K562 (cell line): ENCODE data around the gene RPL19. TPM values are rescaled to one million over a fixed set of nuclear protein-coding genes. Genes with fewer than 3 reads are reported as not detected.

ENCODE experiments used
- ATAC-seq: fragments of 200-7000 bp; cut with Tn5 transposase; 3 replicates; pipeline ENCODE4 v1.9.1; 2020; ENCODE audit warnings: moderate library complexity
- BruUV-seq: library from RNA; stranded (reverse); fragments of 400-500 nt; replicated peaks from 2 replicates; lab custom pipeline; 2021; lab: Mats Ljungman, UMichigan
- CTCF ChIA-PET: fragments of 300-600 bp; formaldehyde crosslinking; extraction: SDS; loops from one replicate; lab custom pipeline; 2021; ENCODE audit warnings: low intra/inter-chr PET ratio; lab: Yijun Ruan, JAX
- POLR2A ChIA-PET: fragments of 300-600, 350-650 bp; sonication (Branson Sonifier 250); formaldehyde crosslinking; extraction: SDS; loops from one replicate; lab custom pipeline; 2021; ENCODE audit warnings: antibody characterized with exemption, inconsistent platforms; lab: Yijun Ruan, JAX
- DNase-seq, 4 experiments: peaks; one replicate each; pipeline versions ENCODE4 v3.0.0 to v3.0.0-alpha.2; 2011 to 2018; ENCODE audit warnings: low spot score in 3 of 4, mixed read lengths in 3 of 4; ENCODE audit errors: extremely low read depth in 1 of 4
- FAIRE-seq: peaks from 2 replicates; lab custom pipeline; 2011; peaks lifted over from hg19 to GRCh38; lab: Jason Lieb, UNC
- H2AFZ ChIP-seq: 2 replicates; pipeline ENCODE4 v1.6.0; 2011; ENCODE audit warnings: low read depth, low read length, control low read depth, inconsistent platforms
- H3K27ac ChIP-seq: fragments of 200-600 bp; 3 replicates; pipeline ENCODE4 v1.8.0; 2011; ENCODE audit warnings: low read depth, mild to moderate bottlenecking, control low read depth, inconsistent platforms, low read length, moderate library complexity, mixed read lengths; ENCODE audit errors: extremely low read depth
- H3K27me3 ChIP-seq, 2 experiments: fragments of 300-600 bp in 1 of 2; 2 replicates in 1 of 2; 3 replicates in 1 of 2; pipeline versions ENCODE4 v1.6.0 to v1.8.0; 2011; ENCODE audit warnings: inconsistent platforms in 2 of 2, low read length in 2 of 2, mild to moderate bottlenecking in 1 of 2, mixed read lengths in 1 of 2, moderate library complexity in 1 of 2; ENCODE audit not compliant: control insufficient read depth in 2 of 2, insufficient read depth in 2 of 2
- H3K36me3 ChIP-seq: fragments of 300-600 bp; 3 replicates; pipeline ENCODE4 v1.8.0; 2011; ENCODE audit warnings: mild to moderate bottlenecking, low read length, inconsistent platforms; ENCODE audit not compliant: control insufficient read depth, insufficient read depth
- H3K4me1 ChIP-seq, 2 experiments: fragments of 200-600 bp in 1 of 2; replicated peaks in 1 of 2; 2 replicates in 1 of 2; 3 replicates in 1 of 2; pipeline versions ENCODE4 v1.5.1 to v1.8.0; 2011; ENCODE audit warnings: inconsistent platforms in 2 of 2, low read length in 2 of 2, mild to moderate bottlenecking in 1 of 2, mixed read lengths in 1 of 2, moderate library complexity in 1 of 2; ENCODE audit not compliant: control insufficient read depth in 2 of 2, insufficient read depth in 2 of 2
- H3K4me2 ChIP-seq: 2 replicates; pipeline ENCODE4 v1.6.1; 2011; ENCODE audit warnings: low read length, control low read depth, inconsistent platforms, mixed read lengths; ENCODE audit not compliant: insufficient read depth
- H3K4me3 ChIP-seq: fragments of 200-600 bp; sonication (generic), shearing (Covaris generic); 2 replicates; pipeline ENCODE4 v1.5.1; 2016; ENCODE audit warnings: control low read depth, inconsistent platforms
- H3K79me2 ChIP-seq: fragments of 200-600 bp; 3 replicates; pipeline ENCODE4 v1.8.0; 2011; ENCODE audit warnings: low read length, inconsistent platforms; ENCODE audit not compliant: control insufficient read depth, insufficient read depth
- H3K9ac ChIP-seq, 2 experiments: 2 replicates each; pipeline versions ENCODE4 v1.6.0 to v1.6.1; 2011; ENCODE audit warnings: low read depth in 2 of 2, low read length in 2 of 2, control low read depth in 1 of 2, inconsistent platforms in 1 of 2, mild to moderate bottlenecking in 1 of 2, mixed read lengths in 1 of 2; ENCODE audit not compliant: insufficient read depth in 1 of 2
- H3K9me1 ChIP-seq: one replicate; pipeline ENCODE4 v1.6.0; 2011; ENCODE audit warnings: inconsistent platforms, mild to moderate bottlenecking, low read length, moderate library complexity; ENCODE audit not compliant: control insufficient read depth, insufficient read depth
- H3K9me3 ChIP-seq: replicated peaks from 2 replicates; pipeline ENCODE4 v1.5.1; 2011; ENCODE audit warnings: low read depth, low read length, inconsistent platforms; ENCODE audit not compliant: control insufficient read depth, insufficient read depth
- H4K20me1 ChIP-seq: replicated peaks from 2 replicates; pipeline ENCODE4 v1.6.1; 2011; ENCODE audit warnings: low read length, inconsistent platforms, mixed read lengths; ENCODE audit not compliant: control insufficient read depth, insufficient read depth
- FOSL1 ChIP-seq: fragments of 200-800 bp; sonication (Bioruptor generic); conservative IDR thresholded peaks from 2 replicates; pipeline ENCODE4 v1.6.1; 2016; ENCODE audit warnings: missing genetic modification characterization, missing compliant biosample characterization
- FOXA1 ChIP-seq: fragments of 450-650 bp; IDR thresholded peaks from 2 replicates; pipeline ENCODE4 v1.6.1; 2016; ENCODE audit warnings: mild to moderate bottlenecking, borderline replicate concordance
- NFIC ChIP-seq: fragments of 450-650 bp; IDR thresholded peaks from 2 replicates; pipeline ENCODE4 v1.6.1; 2017; ENCODE audit warnings: mild to moderate bottlenecking, inconsistent platforms
- NFIX ChIP-seq: fragments of 250-450 bp; sonication (Bioruptor Pico); IDR thresholded peaks from 2 replicates; pipeline ENCODE4 v1.4.0; 2020; ENCODE audit warnings: low read depth, mild to moderate bottlenecking, moderate library complexity
- ZNF584 ChIP-seq: fragments of 200-800 bp; sonication (Bioruptor generic); IDR thresholded peaks from 2 replicates; pipeline ENCODE4 v1.6.1; 2016; ENCODE audit warnings: low read depth, mild to moderate bottlenecking, missing genetic modification characterization, missing compliant biosample characterization
- ZNF830 ChIP-seq: fragments of 250-450 bp; sonication (Bioruptor Pico); IDR thresholded peaks from 2 replicates; pipeline ENCODE4 v1.5.0; 2021; ENCODE audit warnings: mild to moderate bottlenecking
- WGBS: fragments of 100-300 bp; shearing (Covaris generic); methylation state at CpG from one replicate; pipeline ENCODE4 v1.1.6; 2016; ENCODE audit warnings: low coverage, mixed read lengths; ENCODE audit not compliant: insufficient coverage; ENCODE audit errors: missing lambda C conversion rate; 5-methylcytosine and 5-hydroxymethylcytosine counted together
- in situ Hi-C: fragments of 300-500 bp; cut with MboI; formaldehyde crosslinking; loops from 4 replicates; pipeline ENCODE4 v1.15.0; 2018; ENCODE audit warnings: inconsistent platforms, mixed read lengths
- intact Hi-C: fragments of 100-400 bp; cut with micrococcal nuclease; formaldehyde crosslinking; loops from 2 replicates; pipeline ENCODE4 v1.14.2; 2022
- polyA plus RNA-seq, 8 experiments: library from polyadenylated mRNA; depleted of rRNA in 4 of 8; stranded (reverse) in 5 of 8; unstranded in 3 of 8; fragments of >200 nt; fragmentation: Nextera tagmentation in 2 of 8; fragmentation: Illumina TruSeq in 1 of 8; extraction: Ambion mirVana in 2 of 8; extraction: Trizol in 1 of 8; gene quantifications; 2 replicates each; pipeline versions ENCODE4 v1.2.1 to v1.2.3, GENCODE V29; 2011 to 2014; ENCODE audit warnings: inconsistent platforms in 1 of 8, missing spikeins in 1 of 8
- total RNA-seq, 7 experiments: library from RNA; depleted of rRNA in 6 of 7; stranded (reverse); fragments of >200 nt in 6 of 7; fragmentation: Illumina TruSeq in 2 of 7; extraction: Trizol in 2 of 7; gene quantifications; 2 replicates each; pipeline versions ENCODE4 v1.2.1 to v1.2.3, GENCODE V29; 2011 to 2021; ENCODE audit warnings: low replicate concordance in 1 of 7
- TF ChIP-seq, protein P1 (sequence below), 2 experiments: fragments of 450-650 bp in 1 of 2; sonication (generic) in 1 of 2; formaldehyde crosslinking in 1 of 2; IDR thresholded peaks in 1 of 2; conservative IDR thresholded peaks in 1 of 2; 2 replicates each; pipeline versions ENCODE4 v1.6.1 to v1.8.1; 2016 to 2023; ENCODE audit warnings: mild to moderate bottlenecking in 2 of 2, moderate library complexity in 2 of 2, inconsistent platforms in 1 of 2, missing genetic modification reagents in 1 of 2

RPL19 gene
- total and polyA plus RNA-seq, 9 of the 15 experiments (the other 6 are each of a cell fraction or from before 2014, with no cell fraction given) = 2,263 to 4,614 (median 3,727) TPM

DNA sequence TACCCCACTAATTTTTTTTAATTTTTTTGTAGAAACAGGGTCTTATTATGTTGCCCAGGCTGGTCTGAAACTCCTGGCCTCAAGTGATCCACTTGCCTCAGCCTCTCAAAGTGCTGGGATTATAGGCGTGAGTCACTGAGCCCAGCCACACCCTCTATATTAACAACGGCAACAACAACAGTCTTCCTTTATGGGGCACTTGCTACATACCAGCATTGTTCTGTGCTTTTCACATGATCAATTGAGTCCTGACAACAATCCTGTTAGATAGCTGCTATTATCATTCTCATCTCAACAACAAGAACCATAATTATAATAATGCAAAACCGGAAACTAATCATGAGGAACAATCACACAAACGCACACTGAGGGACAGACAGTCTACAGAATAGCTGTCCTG, 21.5 kb upstream of the RPL19 start:
- no peak for FAIRE-seq
- Histone ChIP-seq H3K36me3 (peaks cover 21% of the 10 kb centered on the region; the same call in 2 of the 3 replicates), H2AFZ (no peak overlapping the region), H4K20me1 (peaks cover 6% of the 10 kb centered on the region)
- 35% methylated on average over 4 of the region's 4 CpGs for WGBS
- ATAC-seq = no peak
- TF ChIP-seq ZNF830 = no peak
- peak; percentile 66 for TF ChIP-seq FOSL1 (tag)
- TF ChIP-seq, protein P1, sequence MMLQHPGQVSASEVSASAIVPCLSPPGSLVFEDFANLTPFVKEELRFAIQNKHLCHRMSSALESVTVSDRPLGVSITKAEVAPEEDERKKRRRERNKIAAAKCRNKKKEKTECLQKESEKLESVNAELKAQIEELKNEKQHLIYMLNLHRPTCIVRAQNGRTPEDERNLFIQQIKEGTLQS (IDR thresholded peaks at IDR 0.05) = 0 out of 2 replicates have a peak, but pooled peaks have one; percentile 13
- TF ChIP-seq, protein P1 (CRISPR knock-in tag; conservative IDR thresholded peaks at IDR 0.05) = no peak
- TF ChIP-seq, all 486 proteins: peak for 2
- intact Hi-C loops = no loop called here
- no peak overlapping the region; the same call in 2 of the 3 replicates for H3K27ac ChIP-seq
- in situ Hi-C loops = no loop called here
- no peak overlapping the region for H3K4me2 ChIP-seq
- H3K9me1 ChIP-seq = peaks cover 5% of the 10 kb centered on the region
- peaks cover 7 to 33% of the 10 kb centered on the region in 2 experiments for H3K4me1 ChIP-seq
- no peak overlapping the region for H3K9ac ChIP-seq
- CTCF ChIA-PET = no interaction called here
- no peaks in the 10 kb centered on the region for H3K9me3 ChIP-seq
- no TSS peak for BruUV-seq
- no peaks in the 10 kb centered on the region for H3K79me2 ChIP-seq
- no peak for DNase-seq
- POLR2A ChIA-PET = interaction anchor here (1.0 to 1.5 kb wide), 3 partner anchors 12 to 22 kb away, joined by 3 to 4 read pairs (median 4); partner anchors contain the start of genes ARL5C and RPL19
- H3K27me3 ChIP-seq = no peaks in the 10 kb centered on the region
- no peak overlapping the region for H3K4me3 ChIP-seq

DNA sequence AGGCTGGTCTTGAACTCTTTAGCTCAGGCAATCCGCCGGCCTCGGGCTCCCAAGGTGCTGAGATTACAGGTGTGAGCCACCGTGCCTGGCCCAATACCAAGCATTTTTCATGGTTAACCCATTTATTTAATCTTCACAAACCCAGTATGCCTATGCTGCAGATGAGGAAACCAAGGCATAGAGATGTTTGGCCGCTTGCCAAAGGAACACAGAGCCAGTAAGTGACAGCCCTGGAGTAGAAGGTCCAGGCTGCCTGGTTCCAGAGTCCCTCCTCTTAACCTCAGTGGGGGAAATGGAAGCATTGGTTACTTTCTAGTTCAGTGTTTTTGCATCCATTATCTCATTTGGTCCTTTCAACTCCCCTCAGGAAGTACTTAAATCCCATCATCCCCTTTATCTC, 18.8 kb upstream of the RPL19 start:
- in situ Hi-C loops (no loop called here), intact Hi-C loops (no loop called here)
- Histone ChIP-seq H3K36me3 (peaks cover 31% of the 10 kb centered on the region; the same call in 2 of the 3 replicates), H3K9me3 (no peaks in the 10 kb centered on the region), H3K9ac (no peak overlapping the region), H4K20me1 (no peaks in the 10 kb centered on the region; the same call in 1 of the 2 replicates), H3K79me2 (no peaks in the 10 kb centered on the region), H3K27me3 (no peaks in the 10 kb centered on the region), H3K9me1 (no peaks in the 10 kb centered on the region), H3K27ac (no peak overlapping the region), H3K4me2 (no peak overlapping the region), H3K4me1 (peaks cover 0 to 10% of the 10 kb centered on the region in 2 experiments; a peak in 4 of 5 replicates), H3K4me3 (no peak overlapping the region), H2AFZ (no peak overlapping the region)
- DNase-seq (no peak), ATAC-seq (no peak), FAIRE-seq (no peak)
- TF ChIP-seq ZNF584 (CRISPR knock-in tag) (no peak), FOXA1 (no peak), NFIC (peak; percentile 86), NFIX (CRISPR knock-in tag) (peak; percentile 61; the same call in 1 of the 2 replicates)
- CTCF ChIA-PET = no interaction called here
- 73% methylated on average over 5 of the region's 5 CpGs for WGBS
- POLR2A ChIA-PET = interaction anchor here (0.6 kb wide), 1 partner anchor 11 kb away, joined by 4 read pairs; no protein-coding TSS in a partner anchor
- BruUV-seq = no TSS peak
